K562 (cell line): Measurements from ENCODE around the gene TDRD9. TPM values are rescaled to one million over a fixed set of nuclear protein-coding genes. Genes with fewer than 3 reads are reported as not detected.
A peak's percentile ranks its signal among the peaks of the same experiment; 100 is the strongest.
"Not testable (repeated sequence)": the region's sequence is repeated elsewhere in the genome, so short reads cannot be mapped to it uniquely, and the experiment has no call there.

Source experiments
- ATAC-seq: fragments of 200-7000 bp; cut with Tn5 transposase; 3 replicates; pipeline ENCODE4 v1.9.1; 2020; ENCODE audit warnings: moderate library complexity
- BruUV-seq: library from RNA; stranded (reverse); fragments of 400-500 nt; replicated peaks from 2 replicates; lab custom pipeline; 2021; lab: Mats Ljungman, UMichigan
- CTCF ChIA-PET: fragments of 300-600 bp; formaldehyde crosslinking; extraction: SDS; loops from one replicate; lab custom pipeline; 2021; ENCODE audit warnings: low intra/inter-chr PET ratio; lab: Yijun Ruan, JAX
- POLR2A ChIA-PET: fragments of 300-600, 350-650 bp; sonication (Branson Sonifier 250); formaldehyde crosslinking; extraction: SDS; loops from one replicate; lab custom pipeline; 2021; ENCODE audit warnings: antibody characterized with exemption, inconsistent platforms; lab: Yijun Ruan, JAX
- DNase-seq, 4 experiments: peaks; one replicate each; pipeline versions ENCODE4 v3.0.0 to v3.0.0-alpha.2; 2011 to 2018; ENCODE audit warnings: low spot score in 3 of 4, mixed read lengths in 3 of 4; ENCODE audit errors: extremely low read depth in 1 of 4
- FAIRE-seq: peaks from 2 replicates; lab custom pipeline; 2011; peaks lifted over from hg19 to GRCh38; lab: Jason Lieb, UNC
- H2AFZ ChIP-seq: 2 replicates; pipeline ENCODE4 v1.6.0; 2011; ENCODE audit warnings: low read depth, low read length, control low read depth, inconsistent platforms
- H3K27ac ChIP-seq: fragments of 200-600 bp; 3 replicates; pipeline ENCODE4 v1.8.0; 2011; ENCODE audit warnings: low read depth, mild to moderate bottlenecking, control low read depth, inconsistent platforms, low read length, moderate library complexity, mixed read lengths; ENCODE audit errors: extremely low read depth
- H3K27me3 ChIP-seq, 2 experiments: fragments of 300-600 bp in 1 of 2; 2 replicates in 1 of 2; 3 replicates in 1 of 2; pipeline versions ENCODE4 v1.6.0 to v1.8.0; 2011; ENCODE audit warnings: inconsistent platforms in 2 of 2, low read length in 2 of 2, mild to moderate bottlenecking in 1 of 2, mixed read lengths in 1 of 2, moderate library complexity in 1 of 2; ENCODE audit not compliant: control insufficient read depth in 2 of 2, insufficient read depth in 2 of 2
- H3K36me3 ChIP-seq: fragments of 300-600 bp; 3 replicates; pipeline ENCODE4 v1.8.0; 2011; ENCODE audit warnings: mild to moderate bottlenecking, low read length, inconsistent platforms; ENCODE audit not compliant: control insufficient read depth, insufficient read depth
- H3K4me1 ChIP-seq, 2 experiments: fragments of 200-600 bp in 1 of 2; replicated peaks in 1 of 2; 2 replicates in 1 of 2; 3 replicates in 1 of 2; pipeline versions ENCODE4 v1.5.1 to v1.8.0; 2011; ENCODE audit warnings: inconsistent platforms in 2 of 2, low read length in 2 of 2, mild to moderate bottlenecking in 1 of 2, mixed read lengths in 1 of 2, moderate library complexity in 1 of 2; ENCODE audit not compliant: control insufficient read depth in 2 of 2, insufficient read depth in 2 of 2
- H3K4me2 ChIP-seq: 2 replicates; pipeline ENCODE4 v1.6.1; 2011; ENCODE audit warnings: low read length, control low read depth, inconsistent platforms, mixed read lengths; ENCODE audit not compliant: insufficient read depth
- H3K4me3 ChIP-seq: fragments of 200-600 bp; sonication (generic), shearing (Covaris generic); 2 replicates; pipeline ENCODE4 v1.5.1; 2016; ENCODE audit warnings: control low read depth, inconsistent platforms
- H3K79me2 ChIP-seq: fragments of 200-600 bp; 3 replicates; pipeline ENCODE4 v1.8.0; 2011; ENCODE audit warnings: low read length, inconsistent platforms; ENCODE audit not compliant: control insufficient read depth, insufficient read depth
- H3K9ac ChIP-seq, 2 experiments: 2 replicates each; pipeline versions ENCODE4 v1.6.0 to v1.6.1; 2011; ENCODE audit warnings: low read depth in 2 of 2, low read length in 2 of 2, control low read depth in 1 of 2, inconsistent platforms in 1 of 2, mild to moderate bottlenecking in 1 of 2, mixed read lengths in 1 of 2; ENCODE audit not compliant: insufficient read depth in 1 of 2
- H3K9me1 ChIP-seq: one replicate; pipeline ENCODE4 v1.6.0; 2011; ENCODE audit warnings: inconsistent platforms, mild to moderate bottlenecking, low read length, moderate library complexity; ENCODE audit not compliant: control insufficient read depth, insufficient read depth
- H3K9me3 ChIP-seq: replicated peaks from 2 replicates; pipeline ENCODE4 v1.5.1; 2011; ENCODE audit warnings: low read depth, low read length, inconsistent platforms; ENCODE audit not compliant: control insufficient read depth, insufficient read depth
- H4K20me1 ChIP-seq: replicated peaks from 2 replicates; pipeline ENCODE4 v1.6.1; 2011; ENCODE audit warnings: low read length, inconsistent platforms, mixed read lengths; ENCODE audit not compliant: control insufficient read depth, insufficient read depth
- ARID2 ChIP-seq: fragments of 450-650 bp; IDR thresholded peaks from 2 replicates; pipeline ENCODE4 v1.6.1; 2017; ENCODE audit warnings: antibody characterized with exemption, mild to moderate bottlenecking
- BCOR ChIP-seq: fragments of 450-650 bp; IDR thresholded peaks from 2 replicates; pipeline ENCODE4 v1.6.1; 2016
- CC2D1A ChIP-seq: fragments of 450-650 bp; IDR thresholded peaks from 2 replicates; pipeline ENCODE4 v1.6.1; 2017; ENCODE audit warnings: mild to moderate bottlenecking
- CTCF ChIP-seq, 3 experiments: IDR thresholded peaks in 2 of 3; conservative IDR thresholded peaks in 1 of 3; 2 replicates each; pipeline ENCODE4 v1.5.1; 2011 to 2012; ENCODE audit warnings: low read length in 3 of 3, mild to moderate bottlenecking in 3 of 3, control low read depth in 2 of 3, improper control_type of control experiment in 1 of 3, inconsistent platforms in 1 of 3, low read depth in 1 of 3, mixed read lengths in 1 of 3, moderate library complexity in 1 of 3; ENCODE audit not compliant: insufficient read depth in 2 of 3
- RAD21 ChIP-seq, 2 experiments: fragments of 250-450 bp in 1 of 2; fragments of 450-650 bp in 1 of 2; sonication (Bioruptor Pico) in 1 of 2; formaldehyde crosslinking in 1 of 2; IDR thresholded peaks in 1 of 2; conservative IDR thresholded peaks in 1 of 2; 2 replicates each; pipeline versions ENCODE4 v1.4.0 to v1.8.0; 2020 to 2022; ENCODE audit warnings: mild to moderate bottlenecking in 2 of 2, moderate library complexity in 1 of 2
- ZNF696 ChIP-seq: fragments of 250-450 bp; sonication (Bioruptor Pico); conservative IDR thresholded peaks from 2 replicates; pipeline ENCODE4 v1.4.0; 2020; ENCODE audit warnings: mild to moderate bottlenecking, moderate library complexity
- WGBS: fragments of 100-300 bp; shearing (Covaris generic); methylation state at CpG from one replicate; pipeline ENCODE4 v1.1.6; 2016; ENCODE audit warnings: low coverage, mixed read lengths; ENCODE audit not compliant: insufficient coverage; ENCODE audit errors: missing lambda C conversion rate; 5-methylcytosine and 5-hydroxymethylcytosine counted together
- in situ Hi-C: fragments of 300-500 bp; cut with MboI; formaldehyde crosslinking; loops from 4 replicates; pipeline ENCODE4 v1.15.0; 2018; ENCODE audit warnings: inconsistent platforms, mixed read lengths
- intact Hi-C: fragments of 100-400 bp; cut with micrococcal nuclease; formaldehyde crosslinking; loops from 2 replicates; pipeline ENCODE4 v1.14.2; 2022
- polyA plus RNA-seq, 8 experiments: library from polyadenylated mRNA; depleted of rRNA in 4 of 8; stranded (reverse) in 5 of 8; unstranded in 3 of 8; fragments of >200 nt; fragmentation: Nextera tagmentation in 2 of 8; fragmentation: Illumina TruSeq in 1 of 8; extraction: Ambion mirVana in 2 of 8; extraction: Trizol in 1 of 8; gene quantifications; 2 replicates each; pipeline versions ENCODE4 v1.2.1 to v1.2.3, GENCODE V29; 2011 to 2014; ENCODE audit warnings: inconsistent platforms in 1 of 8, missing spikeins in 1 of 8
- total RNA-seq, 7 experiments: library from RNA; depleted of rRNA in 6 of 7; stranded (reverse); fragments of >200 nt in 6 of 7; fragmentation: Illumina TruSeq in 2 of 7; extraction: Trizol in 2 of 7; gene quantifications; 2 replicates each; pipeline versions ENCODE4 v1.2.1 to v1.2.3, GENCODE V29; 2011 to 2021; ENCODE audit warnings: low replicate concordance in 1 of 7

Gene TDRD9
- total and polyA plus RNA-seq, 9 of the 15 experiments (the other 6 are each of a cell fraction or from before 2014, with no cell fraction given): 0.04 to 0.14 (median 0.04) TPM; not detected in 5

- ChIA-PET POLR2A (interaction anchor here (0.7 to 1.1 kb wide), 2 partner anchors 30 to 33 kb away, joined by 3 read pairs; partner anchors contain the start of gene RD3L), CTCF (interaction anchor here (0.6 kb wide), 1 partner anchor 401 kb away, joined by 3 read pairs; no protein-coding TSS in a partner anchor)
- Histone ChIP-seq H3K9me3 (no peaks in the 10 kb centered on the region), H3K79me2 (no peaks in the 10 kb centered on the region), H3K36me3 (no peaks in the 10 kb centered on the region), H3K27me3 (no peaks in the 10 kb centered on the region; a peak in 1 of 5 replicates), H3K9me1 (no peaks in the 10 kb centered on the region), H2AFZ (no peak overlapping the region), H4K20me1 (no peaks in the 10 kb centered on the region), H3K4me3 (no peak overlapping the region), H3K4me2 (no peak overlapping the region), H3K27ac (no peak overlapping the region), H3K4me1 (no peaks in the 10 kb centered on the region; a peak in 2 of 5 replicates), H3K9ac (no peak overlapping the region)
- WGBS: 31% methylated on average over 2 of the region's 2 CpGs
- DNase-seq: no peak
- in situ Hi-C loops (no loop called here), intact Hi-C loops (loop anchor here (5.0 kb wide), 1 partner anchor 52 kb away; a partner anchor contains a TSS)
- no peak for ATAC-seq
- BruUV-seq: no TSS peak
- no peak for FAIRE-seq
- TF ChIP-seq ZNF696 (CRISPR knock-in tag) (no peak), BCOR (0 out of 2 replicates have a peak, but pooled peaks have one; percentile 36)
Measured at GRCh38 chr14:103974575-103974974, 46.3 kb downstream of the TDRD9 start.

- H3K36me3 ChIP-seq, H3K4me2 ChIP-seq, H4K20me1 ChIP-seq, H3K9ac ChIP-seq, H3K4me3 ChIP-seq, ATAC-seq, H3K27me3 ChIP-seq, H3K9me1 ChIP-seq, H3K27ac ChIP-seq, H3K4me1 ChIP-seq, H2AFZ ChIP-seq, H3K79me2 ChIP-seq, H3K9me3 ChIP-seq, BruUV-seq: not testable (repeated sequence)
- FAIRE-seq (peak; percentile 48), DNase-seq (peak in 1 of 4 experiments; percentile 16)
- intact Hi-C loops: loop anchor here (1.0 kb wide), 2 partner anchors 74 to 172 kb away; no protein-coding TSS in a partner anchor
- ChIA-PET POLR2A (interaction anchor here (1.2 kb wide), 1 partner anchor 80 kb away, joined by 3 read pairs; no protein-coding TSS in a partner anchor), CTCF (interaction anchor here (0.6 to 1.3 kb wide), 4 partner anchors 80 to 194 kb away, joined by 3 to 4 read pairs (median 4); no protein-coding TSS in a partner anchor)
- in situ Hi-C loops: loop anchor here (5.0 kb wide), 1 partner anchor 173 kb away; no protein-coding TSS in a partner anchor
- WGBS: 2% methylated on average over 10 of the region's 14 CpGs
- TF ChIP-seq CTCF (IDR thresholded peaks at IDR 0.05 in 2 of 3, conservative IDR thresholded peaks at IDR 0.05 in 1 of 3; ENCODE audit: insufficient read depth in 2 of 3, low read depth in 1 of 3, low read length in 3 of 3) (peak; percentile 30 to 36 (median 30); a peak in 5 of 6 replicates), CC2D1A (0 out of 2 replicates have a peak, but pooled peaks have one; percentile 24), ARID2 (peak; percentile 43; the same call in 1 of the 2 replicates), RAD21 (CRISPR knock-in tag; conservative IDR thresholded peaks at IDR 0.05 in 1 of 2, IDR thresholded peaks at IDR 0.05 in 1 of 2) (peak; percentile 76 to 91)
Measured at GRCh38 chr14:103980623-103981238, 52.5 kb downstream of the TDRD9 start.
